Keratinocyte (primary cell): Measurements from ENCODE around the gene DSCAML1. TPM values are rescaled to one million over a fixed set of nuclear protein-coding genes. Genes with fewer than 3 reads are reported as not detected.

Source experiments
- DNase-seq: peaks from one replicate; pipeline ENCODE4 v3.0.0-alpha.2; 2011; ENCODE audit warnings: low read depth, missing footprints, low spot score
- FAIRE-seq: peaks from 2 replicates; lab custom pipeline; 2011; peaks lifted over from hg19 to GRCh38; lab: Jason Lieb, UNC
- H2AFZ ChIP-seq: 2 replicates; pipeline ENCODE4 v1.6.0; 2012; ENCODE audit warnings: low read length, control low read depth, inconsistent platforms; ENCODE audit not compliant: control insufficient read depth
- H3K27ac ChIP-seq: 2 replicates; pipeline ENCODE4 v1.5.1; 2011; ENCODE audit warnings: low read length; ENCODE audit not compliant: control insufficient read depth, insufficient read depth
- H3K27me3 ChIP-seq: 3 replicates; pipeline ENCODE4 v1.6.0; 2011; ENCODE audit warnings: low read length; ENCODE audit not compliant: control insufficient read depth, insufficient read depth; ENCODE audit errors: extremely low read depth
- H3K36me3 ChIP-seq, 2 experiments: 2 replicates in 1 of 2; 3 replicates in 1 of 2; pipeline ENCODE4 v1.5.1; 2011; ENCODE audit warnings: low read length in 2 of 2, mild to moderate bottlenecking in 1 of 2; ENCODE audit not compliant: control insufficient read depth in 2 of 2, insufficient read depth in 2 of 2; ENCODE audit errors: extremely low read depth in 1 of 2
- H3K4me1 ChIP-seq: 3 replicates; pipeline ENCODE4 v1.5.1; 2011; ENCODE audit warnings: low read length; ENCODE audit not compliant: control insufficient read depth, insufficient read depth; ENCODE audit errors: extremely low read depth
- H3K4me2 ChIP-seq: 3 replicates; pipeline ENCODE4 v1.6.0; 2011; ENCODE audit warnings: low read depth, low read length; ENCODE audit not compliant: control insufficient read depth, insufficient read depth; ENCODE audit errors: extremely low read depth
- H3K4me3 ChIP-seq, 3 experiments: fragments of 200-600 bp in 1 of 3; sonication (generic) in 1 of 3; 2 replicates in 2 of 3; 3 replicates in 1 of 3; pipeline ENCODE4 v1.5.1; 2011 to 2016; ENCODE audit warnings: low read length in 3 of 3, mild to moderate bottlenecking in 3 of 3, control low read depth in 2 of 3, inconsistent platforms in 1 of 3, low read depth in 1 of 3, mixed read lengths in 1 of 3, mixed run types in 1 of 3, moderate library complexity in 1 of 3; ENCODE audit not compliant: control insufficient read depth in 2 of 3, insufficient read depth in 2 of 3; ENCODE audit errors: extremely low read depth in 1 of 3
- H3K79me2 ChIP-seq: 2 replicates; pipeline ENCODE4 v1.6.0; 2012; ENCODE audit warnings: low read length; ENCODE audit not compliant: control insufficient read depth, insufficient read depth
- H3K9ac ChIP-seq: 3 replicates; pipeline ENCODE4 v1.6.0; 2011; ENCODE audit warnings: low read length; ENCODE audit not compliant: control insufficient read depth, insufficient read depth; ENCODE audit errors: extremely low read depth
- H3K9me1 ChIP-seq: 3 replicates; pipeline ENCODE4 v1.6.0; 2011; ENCODE audit warnings: low read length; ENCODE audit not compliant: control insufficient read depth, insufficient read depth; ENCODE audit errors: extremely low read depth
- H3K9me3 ChIP-seq: 2 replicates; pipeline ENCODE4 v1.5.1; 2012; ENCODE audit warnings: low read depth, low read length; ENCODE audit not compliant: control insufficient read depth
- H4K20me1 ChIP-seq: 3 replicates; pipeline ENCODE4 v1.6.0; 2011; ENCODE audit warnings: low read length; ENCODE audit not compliant: control insufficient read depth, insufficient read depth; ENCODE audit errors: extremely low read depth
- EZH2 ChIP-seq: IDR thresholded peaks from one replicate; pipeline ENCODE4 v1.6.1; 2012; ENCODE audit warnings: inconsistent platforms, mild to moderate bottlenecking, low read length, moderate library complexity
- dilution Hi-C: fragments of 300-500 bp; cut with MboI; formaldehyde crosslinking; loops from one replicate; pipeline ENCODE4 v1.7.0; 2020; ENCODE audit warnings: low sequenced_read_pairs; ENCODE audit not compliant: extremely low pct_ligation_motif_present
- polyA plus RNA-seq, 5 experiments: library from polyadenylated mRNA; depleted of rRNA in 3 of 5; stranded (reverse) in 3 of 5; stranded (forward) in 1 of 5; unstranded in 1 of 5; fragments of >200 nt; gene quantifications; 1 replicate in 1 of 5; 2 replicates in 3 of 5; 3 replicates in 1 of 5; pipeline versions ENCODE4 v1.2.1 to v1.2.3, GENCODE V29; 2011 to 2012; ENCODE audit warnings: missing spikeins in 2 of 5, low read depth in 1 of 5, low replicate concordance in 1 of 5
- TF ChIP-seq, protein P1 (sequence below), 3 experiments: IDR thresholded peaks in 1 of 3; conservative IDR thresholded peaks in 1 of 3; optimal IDR thresholded peaks in 1 of 3; 2 replicates in 2 of 3; 3 replicates in 1 of 3; pipeline versions ENCODE3 to v1.5.1; 2011; ENCODE audit warnings: low read length in 3 of 3, mild to moderate bottlenecking in 3 of 3, moderate library complexity in 2 of 3, control low read depth in 1 of 3, inconsistent platforms in 1 of 3; ENCODE audit not compliant: insufficient read depth in 2 of 3; ENCODE audit errors: extremely low read depth in 1 of 3

Gene DSCAML1
- polyA plus RNA-seq, 1 donor (not counting 4 experiments of a cell fraction or from before 2014, with no cell fraction given) = not detected

DNA sequence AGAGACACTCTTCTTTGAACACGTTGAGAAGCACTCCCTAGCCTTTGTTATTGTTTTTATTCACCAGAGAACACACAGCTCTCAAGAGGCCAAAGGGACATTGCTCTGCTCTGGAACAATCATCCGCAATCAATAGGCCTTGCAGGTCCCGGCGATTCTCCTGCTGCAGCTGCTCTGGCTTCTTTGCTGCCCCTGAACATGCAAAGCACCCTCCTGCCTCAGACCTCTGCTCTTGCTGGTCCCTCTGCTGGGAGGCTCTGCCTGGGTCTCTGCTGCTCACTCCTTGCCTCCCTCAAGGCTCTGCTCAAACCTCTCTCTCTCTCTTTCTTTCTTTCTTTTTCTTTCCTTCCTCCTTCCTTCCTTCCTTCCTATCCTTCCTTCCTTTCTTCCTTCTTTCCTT is 232.7 kb downstream of the DSCAML1 start:
- dilution Hi-C loops = no loop called here

DNA sequence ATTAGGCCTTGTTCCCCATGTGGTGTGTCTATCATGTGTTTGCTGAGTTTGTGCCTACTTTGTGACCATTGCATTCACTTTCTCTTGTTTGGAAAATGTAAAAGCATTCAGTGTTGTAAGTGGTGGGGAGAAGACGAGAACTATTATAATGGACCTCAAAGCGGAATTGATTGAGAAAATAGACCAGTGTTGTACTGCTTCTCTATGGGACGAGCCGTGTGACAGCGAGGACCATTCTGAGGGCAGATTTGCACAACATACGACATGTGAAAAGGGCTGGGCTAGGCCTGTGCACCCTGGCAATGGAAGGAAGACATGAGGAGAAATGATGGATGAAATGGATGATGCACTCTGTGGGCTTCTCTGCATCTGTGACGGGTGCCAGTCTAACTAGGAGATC is 233.5 kb downstream of the DSCAML1 start:
- Histone ChIP-seq H3K36me3 (no peaks in the 10 kb centered on the region), H2AFZ (no peak overlapping the region), H3K9me1 (no peaks in the 10 kb centered on the region), H3K27ac (no peak overlapping the region), H4K20me1 (no peaks in the 10 kb centered on the region), H3K79me2 (no peaks in the 10 kb centered on the region), H3K4me1 (no peaks in the 10 kb centered on the region), H3K27me3 (peaks cover 8% of the 10 kb centered on the region), H3K4me3 (no peak overlapping the region), H3K4me2 (no peak overlapping the region), H3K9me3 (no peaks in the 10 kb centered on the region), H3K9ac (no peak overlapping the region)
- DNase-seq (no peak), FAIRE-seq (no peak)
- dilution Hi-C loops = no loop called here
- TF ChIP-seq EZH2 = no peak
- TF ChIP-seq, protein P1, sequence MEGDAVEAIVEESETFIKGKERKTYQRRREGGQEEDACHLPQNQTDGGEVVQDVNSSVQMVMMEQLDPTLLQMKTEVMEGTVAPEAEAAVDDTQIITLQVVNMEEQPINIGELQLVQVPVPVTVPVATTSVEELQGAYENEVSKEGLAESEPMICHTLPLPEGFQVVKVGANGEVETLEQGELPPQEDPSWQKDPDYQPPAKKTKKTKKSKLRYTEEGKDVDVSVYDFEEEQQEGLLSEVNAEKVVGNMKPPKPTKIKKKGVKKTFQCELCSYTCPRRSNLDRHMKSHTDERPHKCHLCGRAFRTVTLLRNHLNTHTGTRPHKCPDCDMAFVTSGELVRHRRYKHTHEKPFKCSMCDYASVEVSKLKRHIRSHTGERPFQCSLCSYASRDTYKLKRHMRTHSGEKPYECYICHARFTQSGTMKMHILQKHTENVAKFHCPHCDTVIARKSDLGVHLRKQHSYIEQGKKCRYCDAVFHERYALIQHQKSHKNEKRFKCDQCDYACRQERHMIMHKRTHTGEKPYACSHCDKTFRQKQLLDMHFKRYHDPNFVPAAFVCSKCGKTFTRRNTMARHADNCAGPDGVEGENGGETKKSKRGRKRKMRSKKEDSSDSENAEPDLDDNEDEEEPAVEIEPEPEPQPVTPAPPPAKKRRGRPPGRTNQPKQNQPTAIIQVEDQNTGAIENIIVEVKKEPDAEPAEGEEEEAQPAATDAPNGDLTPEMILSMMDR (optimal IDR thresholded peaks at IDR 0.05 in 1 of 3, IDR thresholded peaks at IDR 0.05 in 1 of 3, conservative IDR thresholded peaks at IDR 0.05 in 1 of 3; ENCODE audit: extremely low read depth in 1 of 3, insufficient read depth in 2 of 3, low read length in 3 of 3) = no peak

More for the DNA sequence above, 232.7 kb downstream of the DSCAML1 start:
- H2AFZ ChIP-seq = no peak overlapping the region
- H3K4me3 ChIP-seq = no peak overlapping the region
- no peaks in the 10 kb centered on the region for H3K79me2 ChIP-seq
- DNase-seq (no peak), FAIRE-seq (no peak)
- no peaks in the 10 kb centered on the region for H3K9me1 ChIP-seq
- H3K27ac ChIP-seq = no peak overlapping the region
- H3K4me2 ChIP-seq = no peak overlapping the region
- no peak overlapping the region for H3K9ac ChIP-seq
- no peak for TF ChIP-seq EZH2
- TF ChIP-seq, protein P1 (optimal IDR thresholded peaks at IDR 0.05 in 1 of 3, IDR thresholded peaks at IDR 0.05 in 1 of 3, conservative IDR thresholded peaks at IDR 0.05 in 1 of 3; ENCODE audit: extremely low read depth in 1 of 3, insufficient read depth in 2 of 3, low read length in 3 of 3) = no peak
- no peaks in the 10 kb centered on the region for H3K36me3 ChIP-seq
- H3K4me1 ChIP-seq = no peaks in the 10 kb centered on the region
- H3K27me3 ChIP-seq = peaks cover 8% of the 10 kb centered on the region
- H4K20me1 ChIP-seq = no peaks in the 10 kb centered on the region
- no peaks in the 10 kb centered on the region for H3K9me3 ChIP-seq
